Heart left ventricle (tissue), 16 donors: ENCODE results near the gene AP1M2. TPM values are rescaled to one million over a fixed set of nuclear protein-coding genes. Genes with fewer than 3 reads are reported as not detected.

Experiments
- ATAC-seq, 4 donors: fragments of 200-7000 bp; cut with Tn5 transposase; one replicate each; pipeline ENCODE4 v1.9.1; 2020 to 2022; ENCODE audit warnings: moderate library complexity in 4 of 4, mild to moderate bottlenecking in 3 of 4, moderate number of reproducible peaks in 1 of 4
- DNase-seq, 5 donors: peaks; one replicate each; pipeline ENCODE4 v3.0.0-alpha.2; 2020
- H3K27ac ChIP-seq, 12 donors: fragments of 200-600 bp; sonication (generic) in 4 of 12; one replicate each; pipeline versions ENCODE4 v1.5.0 to v1.8.0; 2016 to 2022; ENCODE audit warnings: mild to moderate bottlenecking in 2 of 12
- H3K27me3 ChIP-seq, 9 donors: fragments of 200-600 bp; sonication (generic) in 2 of 9; one replicate each; pipeline versions ENCODE4 v1.5.1 to v1.8.0; 2016 to 2022; ENCODE audit warnings: mild to moderate bottlenecking in 3 of 9
- H3K36me3 ChIP-seq, 9 donors: fragments of 200-600 bp; sonication (generic) in 2 of 9; one replicate each; pipeline versions ENCODE4 v1.5.0 to v1.8.0; 2018 to 2022; ENCODE audit warnings: mild to moderate bottlenecking in 2 of 9
- H3K4me1 ChIP-seq, 12 donors: fragments of 200-600 bp; sonication (generic) in 4 of 12; one replicate each; pipeline versions ENCODE4 v1.5.0 to v1.8.0; 2016 to 2022; ENCODE audit warnings: mild to moderate bottlenecking in 3 of 12
- H3K4me3 ChIP-seq, 12 donors: fragments of 200-600 bp; sonication (generic) in 4 of 12; one replicate each; pipeline versions ENCODE4 v1.5.0 to v1.8.0; 2017 to 2022; ENCODE audit warnings: mild to moderate bottlenecking in 9 of 12, moderate library complexity in 4 of 12
- H3K9me3 ChIP-seq, 12 donors: fragments of 200-600 bp; sonication (generic) in 4 of 12; one replicate each; pipeline versions ENCODE4 v1.5.0 to v1.8.0; 2016 to 2022; ENCODE audit warnings: mild to moderate bottlenecking in 1 of 12
- POLR2A ChIP-seq, 2 donors: fragments of 450-650 bp; IDR thresholded peaks; one replicate each; pipeline ENCODE4 v1.6.1; 2017; ENCODE audit warnings: antibody characterized with exemption in 2 of 2, mild to moderate bottlenecking in 2 of 2, moderate library complexity in 2 of 2
- WGBS, 4 donors: extraction: QIAGEN DNeasy Blood & Tissue Kit in 2 of 4; methylation state at CpG; one replicate each; pipeline versions ENCODE4 v1.1.5 to v1.1.7; 2013 to 2018; 5-methylcytosine and 5-hydroxymethylcytosine counted together
- intact Hi-C, 10 donors: fragments of 100-400 bp; cut with DNase I; formaldehyde crosslinking; loops; one replicate each; pipeline versions ENCODE4 v1.11.1 to v1.14.2; 2022
- polyA plus RNA-seq, 2 donors: library from polyadenylated mRNA; stranded (reverse); fragments of 200-250 nt; gene quantifications; one replicate each; pipeline ENCODE4 v1.2.3, GENCODE V29; 2013
- total RNA-seq, 9 donors: library from RNA; depleted of rRNA in 2 of 9; stranded (reverse); fragments of >200 nt in 2 of 9; fragmentation: NEBNext Ultra II Directional in 3 of 9; extraction: Animal tissue kit (Norgen Biotek cat#: 25700) in 3 of 9; gene quantifications; one replicate each; pipeline versions ENCODE4 v1.1.0 to v1.2.4, GENCODE V29; 2016 to 2023
- TF ChIP-seq, protein P1 (sequence below), 12 donors: fragments of 200-600 bp; sonication (generic) in 4 of 12; IDR thresholded peaks; one replicate each; pipeline versions ENCODE4 v1.5.0 to v1.8.0; 2018 to 2022; ENCODE audit warnings: antibody characterized with exemption in 12 of 12, mild to moderate bottlenecking in 5 of 12
- donor health status: ischemic (EF 13 %, LVEDD 7.1; RV severe dilation, severe dysfunction).
- donor health status: healthy with polysubstance abuse.
- donor health status: DM: no; HTN: yes; CAD: no.
- donor health status: DM: no; HTN: no; CAD: no.
- donor health status: ischemic (EF 25% LVEDD 6.9; RV normal size, moderate dysfunction).
- donor health status: ischemic (EF 25% LVEDD 5.7; RV mildly dilated, moderate dysfunction).
- donor health status: healthy.
- donor health status: DM: yes; HTN: yes; CAD: no.
- donor health status: ischemic (EF 35%, LVEDD 5.7; RV mildly dilated, moderate dysfunction).
- donor health status: nonischemic (EF 11% LVEDD 7.7; RV severe dilation, severe dysfunction).
- donor health status: DM: yes; HTN: yes; CAD: no.
- donor health status: PGD.
- donor health status: ischemic (EF 29% LVEDD 5.4; RV normal size, mild dysfunction).
- donor health status: nonischemic (EF 23%, LVEDD 6.1; RV moderate dilation, normal function).

AP1M2 gene
- total and polyA plus RNA-seq, 11 donors: 3.6 TPM; not detected in 10

DNA sequence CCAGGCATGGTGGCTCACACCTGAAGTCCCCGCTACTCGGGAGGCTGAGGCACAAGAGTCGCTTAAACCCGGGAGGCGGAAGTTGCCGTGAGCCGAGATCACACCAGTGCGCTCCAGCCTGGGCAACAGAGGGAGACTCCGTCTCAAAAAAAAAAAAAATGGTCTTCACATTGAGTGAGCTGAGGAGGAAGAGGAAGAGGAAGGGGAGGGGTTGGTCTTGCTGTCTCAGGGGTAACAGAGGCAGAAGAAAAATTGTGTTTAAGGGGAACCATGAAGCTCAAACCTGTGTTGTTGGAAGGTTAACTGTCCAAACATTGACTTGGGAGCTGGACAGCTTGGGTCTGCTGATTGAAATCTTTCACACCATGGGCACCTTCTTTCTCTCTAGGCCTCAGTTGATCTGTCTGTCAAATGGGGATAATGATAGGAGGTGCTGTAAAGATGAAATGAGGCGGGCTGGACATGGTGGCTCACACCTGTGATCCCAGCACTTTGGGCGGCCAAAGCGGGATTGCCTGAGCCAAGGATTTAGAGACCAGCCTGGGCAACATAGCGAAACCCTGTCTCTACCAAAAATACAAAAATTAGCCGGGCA is 28.4 kb upstream of the AP1M2 start:
- DNase-seq (no peak), ATAC-seq (no peak)
- Histone ChIP-seq H3K4me1 (peaks cover 7 to 54% (median 36%) of the 10 kb centered on the region in 12 donors), H3K27me3 (no peaks in the 10 kb centered on the region), H3K4me3 (no peak overlapping the region), H3K27ac (peak overlapping the region in 4 of 12 donors; percentile 13 to 49 (median 35)), H3K36me3 (peaks cover 0 to 6% (median 0%) of the 10 kb centered on the region in 9 donors), H3K9me3 (no peaks in the 10 kb centered on the region)
- TF ChIP-seq, protein P1, sequence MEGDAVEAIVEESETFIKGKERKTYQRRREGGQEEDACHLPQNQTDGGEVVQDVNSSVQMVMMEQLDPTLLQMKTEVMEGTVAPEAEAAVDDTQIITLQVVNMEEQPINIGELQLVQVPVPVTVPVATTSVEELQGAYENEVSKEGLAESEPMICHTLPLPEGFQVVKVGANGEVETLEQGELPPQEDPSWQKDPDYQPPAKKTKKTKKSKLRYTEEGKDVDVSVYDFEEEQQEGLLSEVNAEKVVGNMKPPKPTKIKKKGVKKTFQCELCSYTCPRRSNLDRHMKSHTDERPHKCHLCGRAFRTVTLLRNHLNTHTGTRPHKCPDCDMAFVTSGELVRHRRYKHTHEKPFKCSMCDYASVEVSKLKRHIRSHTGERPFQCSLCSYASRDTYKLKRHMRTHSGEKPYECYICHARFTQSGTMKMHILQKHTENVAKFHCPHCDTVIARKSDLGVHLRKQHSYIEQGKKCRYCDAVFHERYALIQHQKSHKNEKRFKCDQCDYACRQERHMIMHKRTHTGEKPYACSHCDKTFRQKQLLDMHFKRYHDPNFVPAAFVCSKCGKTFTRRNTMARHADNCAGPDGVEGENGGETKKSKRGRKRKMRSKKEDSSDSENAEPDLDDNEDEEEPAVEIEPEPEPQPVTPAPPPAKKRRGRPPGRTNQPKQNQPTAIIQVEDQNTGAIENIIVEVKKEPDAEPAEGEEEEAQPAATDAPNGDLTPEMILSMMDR (IDR thresholded peaks at IDR 0.05): no peak
- no peak for TF ChIP-seq POLR2A (IDR thresholded peaks at IDR 0.05)
- 77 to 90% (median 78%) methylated on average over 14 of the region's 14 CpGs for WGBS, 4 donors
- intact Hi-C loops: no loop called here

DNA sequence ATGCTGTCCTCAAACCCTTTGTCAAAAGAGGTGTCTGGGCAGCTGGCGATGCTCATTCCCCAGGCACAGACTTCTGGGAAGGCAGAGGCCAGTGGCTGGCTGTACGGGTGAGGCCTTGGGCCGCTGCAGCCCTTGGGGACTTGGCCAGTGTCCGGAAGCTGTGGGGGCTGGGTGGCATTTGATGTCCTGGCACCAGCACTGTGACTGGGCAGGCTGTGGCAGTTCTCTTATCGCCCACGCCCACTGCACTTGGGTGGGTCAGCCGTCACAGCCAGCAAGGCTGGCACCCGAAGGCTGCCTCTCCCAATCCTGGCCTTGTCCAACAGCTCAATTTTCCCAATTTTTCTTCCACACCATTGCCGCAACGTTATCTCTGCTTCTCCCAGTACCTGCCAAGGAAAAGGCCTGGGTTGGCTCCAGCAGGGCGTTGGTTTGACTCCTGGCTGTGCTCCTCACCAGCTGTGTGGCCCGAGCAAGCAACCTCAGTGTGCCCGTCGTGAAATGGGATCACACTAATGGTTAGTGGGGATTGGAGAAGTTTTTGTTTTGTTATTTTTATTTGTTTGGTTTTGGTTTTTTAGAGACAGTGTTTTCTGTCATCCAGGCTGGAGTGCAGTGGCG is 25.5 kb upstream of the AP1M2 start:
- intact Hi-C loops: loop anchor here in 1 of 10 donors (1.0 kb wide), 1 partner anchor 13 kb away; the partner anchor contains the start of gene SLC44A2
- TF ChIP-seq, protein P1 (IDR thresholded peaks at IDR 0.05): no peak
- ATAC-seq: peak; percentile 98 to 99 (median 99)
- Histone ChIP-seq H3K4me3 (peak overlapping the region in 1 of 12 donors; percentile 23), H3K27me3 (no peaks in the 10 kb centered on the region), H3K27ac (peak overlapping the region; percentile 42 to 85 (median 78)), H3K36me3 (no peaks in the 10 kb centered on the region), H3K4me1 (peaks cover 7 to 54% (median 36%) of the 10 kb centered on the region in 12 donors), H3K9me3 (no peaks in the 10 kb centered on the region)
- WGBS, 4 donors: 35 to 41% (median 38%) methylated on average over 13 to 15 of the region's 15 CpGs
- DNase-seq: peak; percentile 87 to 94 (median 87)

DNA sequence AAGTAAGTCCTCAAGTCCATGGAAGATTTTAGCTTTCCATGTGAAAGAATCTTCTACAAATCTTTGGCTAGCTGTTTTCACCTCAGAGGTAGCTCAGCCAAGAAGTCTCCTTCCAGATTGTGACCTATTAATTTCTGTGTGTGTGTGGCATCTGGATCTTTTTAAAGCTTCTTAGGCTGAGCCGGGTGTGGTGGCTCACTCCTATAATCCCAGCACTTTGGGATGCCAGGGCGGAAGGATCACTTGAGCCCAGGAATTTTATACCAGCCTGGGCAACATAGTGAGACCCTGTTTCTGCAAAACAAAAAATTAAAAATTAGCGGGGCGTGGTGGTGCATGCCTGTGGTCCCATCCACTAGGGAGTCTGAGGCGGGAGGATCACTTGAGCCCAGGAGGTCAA is 24.8 kb upstream of the AP1M2 start:
- TF ChIP-seq, protein P1 (IDR thresholded peaks at IDR 0.05): no peak
- no peak for TF ChIP-seq POLR2A (IDR thresholded peaks at IDR 0.05)
- H3K4me1 ChIP-seq: peaks cover 7 to 50% (median 36%) of the 10 kb centered on the region in 12 donors
- ATAC-seq (no peak), DNase-seq (no peak)
- intact Hi-C loops: loop anchor here in 1 of 10 donors (1.0 kb wide), 1 partner anchor 13 kb away; the partner anchor contains the start of gene SLC44A2
- H3K27me3 ChIP-seq: no peaks in the 10 kb centered on the region
- no peak overlapping the region for H3K4me3 ChIP-seq
- H3K9me3 ChIP-seq: no peaks in the 10 kb centered on the region
- WGBS, 4 donors: 78 to 85% (median 84%) methylated on average over 5 of the region's 5 CpGs
- peak overlapping the region in 11 of 12 donors; percentile 66 to 85 (median 81) for H3K27ac ChIP-seq
- H3K36me3 ChIP-seq: no peaks in the 10 kb centered on the region

DNA sequence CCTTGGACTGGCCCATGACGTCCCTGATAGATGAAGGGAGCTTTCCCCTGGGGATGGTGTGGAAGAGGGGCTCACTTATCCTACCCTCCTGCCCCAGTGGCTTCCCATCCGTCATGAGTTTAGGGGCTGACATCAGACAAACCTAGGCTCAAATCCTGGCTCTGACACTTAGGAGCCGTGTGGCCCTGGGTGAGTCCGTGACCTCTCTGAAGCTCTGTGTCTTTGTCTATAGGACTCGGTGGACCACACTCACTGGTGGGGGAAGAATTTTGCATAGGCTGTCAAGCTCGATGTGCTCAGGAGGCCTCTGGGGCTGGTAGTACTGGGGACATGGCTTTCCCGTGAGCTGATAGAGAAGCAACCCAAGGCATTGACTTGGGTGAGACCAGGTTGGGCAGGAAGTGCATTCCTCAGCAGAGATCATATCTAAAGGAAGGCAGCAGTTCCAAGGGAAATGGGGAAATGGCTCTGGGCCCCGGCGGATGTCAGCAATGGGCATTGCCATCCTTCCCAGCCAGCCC is 17.4 kb upstream of the AP1M2 start:
- Histone ChIP-seq H3K4me3 (peak overlapping the region in 9 of 12 donors; percentile 12 to 100 (median 100)), H3K27ac (peak overlapping the region; percentile 91 to 99 (median 97)), H3K36me3 (no peaks in the 10 kb centered on the region), H3K9me3 (peaks cover 0 to 4% (median 0%) of the 10 kb centered on the region in 12 donors), H3K27me3 (no peaks in the 10 kb centered on the region), H3K4me1 (peaks cover 0 to 36% (median 22%) of the 10 kb centered on the region in 12 donors)
- ATAC-seq (peak in 3 of 4 donors; percentile 6 to 40 (median 12)), DNase-seq (peak in 4 of 5 donors; percentile 37 to 70 (median 52))
- WGBS, 4 donors: 59 to 74% (median 65%) methylated on average over 8 to 9 of the region's 9 CpGs
- TF ChIP-seq, protein P1 (IDR thresholded peaks at IDR 0.05): no peak
- TF ChIP-seq POLR2A (IDR thresholded peaks at IDR 0.05): no peak
- intact Hi-C loops: loop anchor here in 1 of 10 donors (5.0 kb wide), 1 partner anchor 38 kb away; no protein-coding TSS in a partner anchor
